Stomach (tissue), 9 donors: ENCODE measurements around the gene SCRN1. TPM values are rescaled to one million over a fixed set of nuclear protein-coding genes. Genes with fewer than 3 reads are reported as not detected.

Source experiments
- DNase-seq, 2 donors: peaks; one replicate each; pipeline versions ENCODE4 v3.0.0 to v3.0.0-alpha.2; 2013 to 2019
- H3K27ac ChIP-seq, 5 donors: fragments of 200-600 bp in 4 of 5; sonication (generic) in 4 of 5; one replicate each; pipeline ENCODE4 v1.5.1; 2013 to 2019; ENCODE audit warnings: mild to moderate bottlenecking in 1 of 5, moderate library complexity in 1 of 5
- H3K27me3 ChIP-seq, 3 donors: fragments of 200-600 bp; sonication (generic); one replicate each; pipeline ENCODE4 v1.5.1; 2017 to 2019; ENCODE audit warnings: mixed run types in 1 of 3
- H3K36me3 ChIP-seq, 4 donors: fragments of 200-600 bp; sonication (generic); 1 replicate in 3 of 4; 2 replicates in 1 of 4; pipeline ENCODE4 v1.5.1; 2016 to 2019
- H3K4me1 ChIP-seq, 4 donors: fragments of 200-600 bp; sonication (generic); one replicate each; pipeline ENCODE4 v1.5.1; 2016 to 2019
- H3K4me3 ChIP-seq, 4 donors: fragments of 200-600 bp; sonication (generic) in 3 of 4; one replicate each; pipeline ENCODE4 v1.5.1; 2016 to 2019; ENCODE audit warnings: mild to moderate bottlenecking in 1 of 4
- H3K9me3 ChIP-seq, 4 donors: fragments of 200-600 bp; sonication (generic); one replicate each; pipeline ENCODE4 v1.5.1; 2016 to 2019
- CTCF ChIP-seq, 7 experiments: fragments of 450-650 bp in 4 of 7; fragments of 200-600 bp in 3 of 7; sonication (generic) in 3 of 7; IDR thresholded peaks; one replicate each; pipeline ENCODE4 v1.5.1; 2016 to 2019; ENCODE audit warnings: antibody characterized with exemption in 7 of 7, control low read depth in 2 of 7, mild to moderate bottlenecking in 1 of 7
- EP300 ChIP-seq: sonication (generic); formaldehyde crosslinking; IDR thresholded peaks from one replicate; pipeline ENCODE4 v1.6.1; 2017; ENCODE audit warnings: antibody characterized with exemption
- POLR2A ChIP-seq, 4 donors: fragments of 450-650 bp; IDR thresholded peaks; one replicate each; pipeline ENCODE4 v1.6.1; 2016; ENCODE audit warnings: antibody characterized with exemption in 4 of 4, control low read depth in 2 of 4, mild to moderate bottlenecking in 1 of 4, moderate library complexity in 1 of 4
- POLR2AphosphoS5 ChIP-seq, 3 donors: sonication (generic); formaldehyde crosslinking; IDR thresholded peaks; one replicate each; pipeline ENCODE4 v1.6.1; 2016; ENCODE audit warnings: antibody characterized with exemption in 3 of 3
- WGBS, 5 donors: extraction: QIAGEN DNeasy Blood & Tissue Kit in 3 of 5; methylation state at CpG; one replicate each; pipeline versions ENCODE4 v1.1.5 to v1.1.7; 2013 to 2018; 5-methylcytosine and 5-hydroxymethylcytosine counted together
- intact Hi-C: fragments of 100-400 bp; cut with DNase I; formaldehyde crosslinking; loops from one replicate; pipeline ENCODE4 v1.15.1; 2023; ENCODE audit warnings: low total_unique reads
- polyA plus RNA-seq, 3 donors: library from polyadenylated mRNA; stranded (reverse); fragments of 200-250 nt; gene quantifications; one replicate each; pipeline ENCODE4 v1.2.3, GENCODE V29; 2013
- total RNA-seq, 5 donors: library from RNA; depleted of rRNA; stranded (reverse); fragments of >200 nt; gene quantifications; one replicate each; pipeline versions ENCODE4 v1.1.0 to v1.2.3, GENCODE V29; 2014 to 2016
- donor health status: healthy with polysubstance abuse.
- donor health status: Bipolar disorder and iron deficiency.
- donor health status: healthy.

The SCRN1 gene
- total and polyA plus RNA-seq, 8 donors: 0.87 to 57.2 (median 22.9) TPM

- Histone ChIP-seq H3K27ac (no peak overlapping the region), H3K36me3 (peaks cover 7 to 31% (median 30%) of the 10 kb centered on the region in 4 donors), H3K4me3 (no peak overlapping the region), H3K4me1 (peaks cover 0 to 18% (median 0%) of the 10 kb centered on the region in 4 donors), H3K9me3 (no peaks in the 10 kb centered on the region), H3K27me3 (no peaks in the 10 kb centered on the region)
- intact Hi-C loops: no loop called here
- TF ChIP-seq EP300: no peak
- TF ChIP-seq CTCF (IDR thresholded peaks at IDR 0.05): no peak
- no peak for TF ChIP-seq POLR2A (IDR thresholded peaks at IDR 0.05)
- no peak for TF ChIP-seq POLR2AphosphoS5 (IDR thresholded peaks at IDR 0.05)
- 53 to 71% (median 60%) methylated on average over 3 of the region's 3 CpGs for WGBS, 5 donors
- DNase-seq: no peak
Observed at GRCh38 chr7:29956487-29956836, 33.1 kb downstream of the SCRN1 start.

- H3K4me3 ChIP-seq: no peak overlapping the region
- H3K4me1 ChIP-seq: peaks cover 0 to 18% (median 0%) of the 10 kb centered on the region in 4 donors
- H3K27ac ChIP-seq: no peak overlapping the region
- H3K27me3 ChIP-seq: no peaks in the 10 kb centered on the region
- intact Hi-C loops: no loop called here
- TF ChIP-seq POLR2AphosphoS5 (IDR thresholded peaks at IDR 0.05) (no peak), CTCF (IDR thresholded peaks at IDR 0.05) (no peak), EP300 (no peak), POLR2A (IDR thresholded peaks at IDR 0.05) (no peak)
- H3K9me3 ChIP-seq: no peaks in the 10 kb centered on the region
- peak in 1 of 2 donors; percentile 43 for DNase-seq
- H3K36me3 ChIP-seq: peaks cover 10 to 36% (median 35%) of the 10 kb centered on the region in 4 donors
- 55 to 74% (median 60%) methylated on average over 8 of the region's 8 CpGs for WGBS, 5 donors
Observed at GRCh38 chr7:29955799-29956486, 33.7 kb downstream of the SCRN1 start.

- no peak for TF ChIP-seq POLR2AphosphoS5 (IDR thresholded peaks at IDR 0.05)
- TF ChIP-seq POLR2A (IDR thresholded peaks at IDR 0.05): no peak
- TF ChIP-seq CTCF (IDR thresholded peaks at IDR 0.05): no peak
- no peak for TF ChIP-seq EP300
- WGBS, 5 donors: 76 to 89% (median 82%) methylated on average over 7 of the region's 7 CpGs
Observed at GRCh38 chr7:29955075-29955792, 34.4 kb downstream of the SCRN1 start.

GRCh38 chr7:29953726-29954347, 35.8 kb downstream of the SCRN1 start:
- no peak for DNase-seq
- H3K9me3 ChIP-seq: no peaks in the 10 kb centered on the region
- no peak overlapping the region for H3K4me3 ChIP-seq
- no peak for TF ChIP-seq POLR2AphosphoS5 (IDR thresholded peaks at IDR 0.05)
- no peak for TF ChIP-seq EP300
- 89 to 92% (median 90%) methylated on average over 4 of the region's 4 CpGs for WGBS, 5 donors
- intact Hi-C loops: no loop called here
- no peaks in the 10 kb centered on the region for H3K27me3 ChIP-seq
- H3K27ac ChIP-seq: no peak overlapping the region
- peaks cover 0 to 18% (median 0%) of the 10 kb centered on the region in 4 donors for H3K4me1 ChIP-seq
- H3K36me3 ChIP-seq: peaks cover 19 to 52% (median 51%) of the 10 kb centered on the region in 4 donors

More at GRCh38 chr7:29955075-29955792, 34.4 kb downstream of the SCRN1 start:
- intact Hi-C loops: no loop called here
- Histone ChIP-seq H3K27me3 (no peaks in the 10 kb centered on the region), H3K36me3 (peaks cover 15 to 43% (median 42%) of the 10 kb centered on the region in 4 donors), H3K4me1 (peaks cover 0 to 18% (median 0%) of the 10 kb centered on the region in 4 donors), H3K9me3 (no peaks in the 10 kb centered on the region), H3K4me3 (no peak overlapping the region), H3K27ac (no peak overlapping the region)
- no peak for DNase-seq
